ENCODE data around the gene DOCK8.

GRCh38 chr9:362561-363273 lies 148.1 kb downstream of the DOCK8 start:
- TF ChIP-seq CTCF (IDR thresholded peaks at IDR 0.05) (no peak), POLR2A (IDR thresholded peaks at IDR 0.05) (no peak)
